NCI-H146 (cell line): ENCODE measurements around the gene PRL.

Source experiments
- DNase-seq: peaks from one replicate; lab custom pipeline; 2025; lab: John Stamatoyannopoulos, UW

Gene PRL

GRCh38 chr6:22294301-22294700, 2.5 kb downstream of the PRL start:
- peak; percentile 67 for DNase-seq

GRCh38 chr6:22290045-22290444, 6.8 kb downstream of the PRL start:
- no peak for DNase-seq

GRCh38 chr6:22288721-22289120, 8.1 kb downstream of the PRL start:
- no peak for DNase-seq

GRCh38 chr6:22284666-22285065, 12.2 kb downstream of the PRL start:
- DNase-seq, result no peak

- no peak for DNase-seq
Measured at GRCh38 chr6:22281341-22282085, 15.3 kb downstream of the PRL start.

GRCh38 chr6:22279427-22279826, 17.4 kb downstream of the PRL start:
- DNase-seq, result no peak

GRCh38 chr6:22271081-22271480, 25.8 kb downstream of the PRL start:
- no peak for DNase-seq

- no peak for DNase-seq
Measured at GRCh38 chr6:22263748-22264147, 33.1 kb downstream of the PRL start.

GRCh38 chr6:22254886-22255285, 42.0 kb downstream of the PRL start:
- no peak for DNase-seq

- no peak for DNase-seq
Measured at GRCh38 chr6:22253955-22254655, 42.7 kb downstream of the PRL start.

- no peak for DNase-seq
Measured at GRCh38 chr6:22251348-22251747, 45.5 kb downstream of the PRL start.

- peak; percentile 96 for DNase-seq
Measured at GRCh38 chr6:22250486-22250885, 46.4 kb downstream of the PRL start.

- no peak for DNase-seq
Measured at GRCh38 chr6:22249711-22250350, 47.0 kb downstream of the PRL start.

- DNase-seq, result peak; percentile 80
Measured at GRCh38 chr6:22248513-22249308, 48.1 kb downstream of the PRL start.

- DNase-seq, result no peak
Measured at GRCh38 chr6:22247916-22248482, 48.8 kb downstream of the PRL start.

GRCh38 chr6:22240025-22240424, 56.8 kb downstream of the PRL start:
- no peak for DNase-seq

- no peak for DNase-seq
Measured at GRCh38 chr6:22239261-22239921, 57.4 kb downstream of the PRL start.

GRCh38 chr6:22238861-22239260, 58.0 kb downstream of the PRL start:
- no peak for DNase-seq

GRCh38 chr6:22237526-22237925, 59.3 kb downstream of the PRL start:
- DNase-seq, result no peak
